HCT116 (cell line): ENCODE measurements around the gene LY6G6F. TPM values are rescaled to one million over a fixed set of nuclear protein-coding genes. Genes with fewer than 3 reads are reported as not detected.

Experiments used
- ATAC-seq: fragments of 200-7000 bp; cut with Tn5 transposase; 2 replicates; pipeline ENCODE4 v1.9.1; 2020; ENCODE audit warnings: mild to moderate bottlenecking, moderate library complexity
- BruUV-seq: library from RNA; stranded (reverse); fragments of 400-500 nt; replicated peaks from 2 replicates; lab custom pipeline; 2021; lab: Mats Ljungman, UMichigan
- CTCF ChIA-PET: fragments of 300-600 bp; sonication (Branson Sonifier 250); formaldehyde crosslinking; loops from one replicate; lab custom pipeline; 2021; ENCODE audit warnings: antibody characterized with exemption; lab: Charles Lee
- POLR2A ChIA-PET: fragments of 300-600, 350-600 bp; sonication (Branson Sonifier 250); formaldehyde crosslinking; loops from one replicate; lab custom pipeline; 2021; ENCODE audit warnings: antibody characterized with exemption; lab: Charles Lee
- RAD21 ChIA-PET, 2 experiments: fragments of 300-600 bp; sonication (Branson Sonifier 250); formaldehyde crosslinking; loops; one replicate each; lab custom pipeline; 2023; ENCODE audit warnings: low total read pairs in 2 of 2; ENCODE audit not compliant: uncharacterized antibody in 2 of 2, unreplicated experiment in 2 of 2, low non-redundant PET in 1 of 2; lab: Charles Lee
- DNase-seq: peaks from one replicate; pipeline ENCODE4 v3.0.0-alpha.2; 2010; ENCODE audit warnings: low read depth, low spot score
- H2AFZ ChIP-seq: fragments of 200-600 bp; shearing (Covaris generic), sonication (generic); 2 replicates; pipeline ENCODE4 v1.6.1; 2017; ENCODE audit warnings: low read depth, mixed run types, mixed read lengths, antibody characterized with exemption, low read length; ENCODE audit not compliant: poor library complexity, severe bottlenecking
- H3K27ac ChIP-seq: 2 replicates; pipeline ENCODE4 v1.5.1; 2012; ENCODE audit warnings: low read depth, low read length
- H3K27me3 ChIP-seq: fragments of 200-600 bp; sonication (generic); 2 replicates; pipeline ENCODE4 v1.6.1; 2016; ENCODE audit warnings: mixed run types, low read length, mixed read lengths; ENCODE audit not compliant: insufficient read depth
- H3K36me3 ChIP-seq, 2 experiments: fragments of 200-500 bp in 1 of 2; fragments of 200-600 bp in 1 of 2; sonication (Bioruptor generic) in 1 of 2; sonication (generic) in 1 of 2; 2 replicates each; pipeline versions ENCODE4 v1.5.1 to v1.6.1; 2014 to 2016; ENCODE audit warnings: low read length in 2 of 2, inconsistent platforms in 1 of 2, mixed read lengths in 1 of 2, mixed run types in 1 of 2; ENCODE audit not compliant: insufficient read depth in 2 of 2, control insufficient read depth in 1 of 2
- H3K4me1 ChIP-seq, 2 experiments: fragments of 200-600 bp in 1 of 2; sonication (generic) in 1 of 2; 2 replicates each; pipeline versions ENCODE4 v1.5.1 to v1.6.1; 2012 to 2017; ENCODE audit warnings: low read length in 2 of 2, inconsistent platforms in 1 of 2, mild to moderate bottlenecking in 1 of 2, mixed read lengths in 1 of 2, mixed run types in 1 of 2, moderate library complexity in 1 of 2; ENCODE audit not compliant: insufficient read depth in 2 of 2, control insufficient read depth in 1 of 2
- H3K4me2 ChIP-seq: fragments of 200-600 bp; sonication (generic); 2 replicates; pipeline ENCODE4 v1.6.1; 2017; ENCODE audit warnings: mixed run types, low read length, mixed read lengths
- H3K4me3 ChIP-seq, 2 experiments: fragments of 200-600 bp in 1 of 2; sonication (generic) in 1 of 2; replicated peaks in 1 of 2; 2 replicates each; pipeline ENCODE4 v1.5.1; 2011 to 2016; ENCODE audit warnings: low read length in 2 of 2, control low read depth in 1 of 2, low read depth in 1 of 2, mild to moderate bottlenecking in 1 of 2, mixed read lengths in 1 of 2, mixed run types in 1 of 2
- H3K79me2 ChIP-seq: fragments of 200-600 bp; sonication (generic); 2 replicates; pipeline ENCODE4 v1.6.1; 2017; ENCODE audit warnings: mild to moderate bottlenecking, mixed run types, low read length, moderate library complexity, mixed read lengths; ENCODE audit not compliant: insufficient read depth
- H3K9ac ChIP-seq: fragments of 200-600 bp; sonication (generic); 2 replicates; pipeline ENCODE4 v1.6.1; 2016; ENCODE audit warnings: low read length, mixed read lengths
- H3K9me2 ChIP-seq: fragments of 200-600 bp; sonication (generic), shearing (Covaris generic); 2 replicates; pipeline ENCODE4 v1.6.1; 2017; ENCODE audit warnings: mixed run types, mild to moderate bottlenecking, moderate library complexity; ENCODE audit not compliant: insufficient read depth
- H3K9me3 ChIP-seq, 2 experiments: fragments of 200-500 bp in 1 of 2; fragments of 200-600 bp in 1 of 2; sonication (Bioruptor generic) in 1 of 2; sonication (generic) in 1 of 2; 2 replicates each; pipeline ENCODE4 v1.6.1; 2014 to 2017; ENCODE audit warnings: low read length in 2 of 2, mixed read lengths in 2 of 2, inconsistent platforms in 1 of 2, low read depth in 1 of 2, mild to moderate bottlenecking in 1 of 2, mixed run types in 1 of 2, moderate library complexity in 1 of 2; ENCODE audit not compliant: control insufficient read depth in 1 of 2, insufficient read depth in 1 of 2
- H4K20me1 ChIP-seq: fragments of 200-600 bp; sonication (generic), shearing (Covaris generic); 2 replicates; pipeline ENCODE4 v1.6.1; 2017; ENCODE audit warnings: mixed run types, mild to moderate bottlenecking, moderate library complexity; ENCODE audit not compliant: insufficient read depth
- ATF3 ChIP-seq: IDR thresholded peaks from 2 replicates; pipeline ENCODE4 v1.6.1; 2012
- CEBPB ChIP-seq: IDR thresholded peaks from 2 replicates; pipeline ENCODE4 v1.6.1; 2012; ENCODE audit warnings: low read depth
- CTCF ChIP-seq, 3 experiments: fragments of 200-600 bp in 1 of 3; sonication (generic) in 1 of 3; IDR thresholded peaks in 2 of 3; conservative IDR thresholded peaks in 1 of 3; 2 replicates each; pipeline ENCODE4 v1.5.1; 2012 to 2017; ENCODE audit warnings: low read depth in 2 of 3, low read length in 2 of 3, antibody characterized with exemption in 1 of 3, borderline replicate concordance in 1 of 3, control low read depth in 1 of 3, mild to moderate bottlenecking in 1 of 3, mixed read lengths in 1 of 3, mixed run types in 1 of 3, moderate library complexity in 1 of 3; ENCODE audit not compliant: insufficient read depth in 1 of 3
- EGR1 ChIP-seq: IDR thresholded peaks from 2 replicates; pipeline ENCODE4 v1.6.1; 2012; ENCODE audit warnings: low read depth
- EZH2 ChIP-seq: fragments of 200-600 bp; sonication (generic); IDR thresholded peaks from 2 replicates; pipeline ENCODE4 v1.6.1; 2017; ENCODE audit warnings: antibody characterized with exemption, mixed run types
- EZH2phosphoT487 ChIP-seq: fragments of 200-600 bp; IDR thresholded peaks from 2 replicates; pipeline ENCODE4 v1.6.1; 2018; ENCODE audit warnings: antibody characterized with exemption, borderline replicate concordance
- FOSL1 ChIP-seq: IDR thresholded peaks from 2 replicates; pipeline ENCODE4 v1.6.1; 2012; ENCODE audit warnings: low read depth
- JUND ChIP-seq: IDR thresholded peaks from 2 replicates; pipeline ENCODE4 v1.6.1; 2012
- POLR2A ChIP-seq: IDR thresholded peaks from 2 replicates; pipeline ENCODE4 v1.7.0; 2011; ENCODE audit warnings: borderline replicate concordance; ENCODE audit not compliant: insufficient read depth, insufficient read length; ENCODE audit errors: extremely low read depth
- RAD21 ChIP-seq: IDR thresholded peaks from 2 replicates; pipeline ENCODE4 v1.6.1; 2012; ENCODE audit warnings: low read depth, mild to moderate bottlenecking
- REST ChIP-seq: IDR thresholded peaks from 2 replicates; pipeline ENCODE4 v1.6.1; 2012; ENCODE audit warnings: low read depth
- SIN3A ChIP-seq: IDR thresholded peaks from 2 replicates; pipeline ENCODE4 v1.6.1; 2012; ENCODE audit warnings: low read depth
- SP1 ChIP-seq: IDR thresholded peaks from 2 replicates; pipeline ENCODE4 v1.6.1; 2012; ENCODE audit warnings: low read depth
- SRF ChIP-seq: IDR thresholded peaks from 2 replicates; pipeline ENCODE4 v1.6.1; 2012; ENCODE audit warnings: low read depth
- TCF7L2 ChIP-seq: IDR thresholded peaks from 2 replicates; pipeline ENCODE4 v1.7.0; 2011; ENCODE audit warnings: borderline replicate concordance, inconsistent platforms; ENCODE audit not compliant: insufficient read depth, insufficient read length; ENCODE audit errors: extremely low read depth
- YY1 ChIP-seq: IDR thresholded peaks from 2 replicates; pipeline ENCODE4 v1.6.1; 2011; ENCODE audit warnings: low read length, low read depth, moderate library complexity, mild to moderate bottlenecking; ENCODE audit not compliant: insufficient replicate concordance; ENCODE audit errors: extremely low read depth
- ZBTB33 ChIP-seq: IDR thresholded peaks from 2 replicates; pipeline ENCODE4 v1.6.1; 2011; ENCODE audit warnings: mild to moderate bottlenecking, low read length, moderate library complexity; ENCODE audit not compliant: insufficient replicate concordance; ENCODE audit errors: extremely low read depth
- ZFX ChIP-seq: fragments of 450-650 bp; IDR thresholded peaks from 2 replicates; pipeline ENCODE4 v1.6.1; 2017
- intact Hi-C: fragments of 100-400 bp; cut with micrococcal nuclease; formaldehyde crosslinking; loops from 2 replicates; pipeline ENCODE4 v1.10.0; 2022
- total RNA-seq: library from RNA; stranded (reverse); gene quantifications from one replicate; pipeline ENCODE4 v1.2.1, GENCODE V29; 2021; ENCODE audit not compliant: unreplicated experiment

The LY6G6F gene
- total RNA-seq, 1 experiment from 2014 or later, result not detected

- TF ChIP-seq SP1 (no peak), SRF (no peak), EGR1 (no peak), SIN3A (no peak), TCF7L2 (no peak), CEBPB (no peak)
These were observed 15.6 kb upstream of the LY6G6F start (continued) for GRCh38 chr6:31691078-31691463.

- intact Hi-C loops, result no loop called here
These were observed 15.0 kb upstream of the LY6G6F start for GRCh38 chr6:31691564-31692108.

More at GRCh38 chr6:31691564-31692108, 15.0 kb upstream of the LY6G6F start:
- no peak overlapping the region for H3K9ac ChIP-seq
- CTCF ChIA-PET, result no interaction called here
- H3K4me3 ChIP-seq, result no peak overlapping the region
- RAD21 ChIA-PET, result no interaction called here
- H3K9me2 ChIP-seq, result no peaks in the 10 kb centered on the region
- H3K4me2 ChIP-seq, result no peak overlapping the region
- H3K27ac ChIP-seq, result no peak overlapping the region
- POLR2A ChIA-PET, result interaction anchor here (0.5 to 1.4 kb wide), 2 partner anchors 136 to 144 kb away, joined by 3 to 5 read pairs; partner anchors contain the start of genes HSPA1B and NFKBIL1
- no peaks in the 10 kb centered on the region for H4K20me1 ChIP-seq
- no peaks in the 10 kb centered on the region for H3K79me2 ChIP-seq
- no peak overlapping the region for H2AFZ ChIP-seq
- no peaks in the 10 kb centered on the region for H3K9me3 ChIP-seq
- TF ChIP-seq FOSL1, result no peak
- TF ChIP-seq SIN3A, result no peak
- TF ChIP-seq CTCF (IDR thresholded peaks at IDR 0.05 in 2 of 3, conservative IDR thresholded peaks at IDR 0.05 in 1 of 3; ENCODE audit: borderline replicate concordance in 1 of 3, insufficient read depth in 1 of 3, low read depth in 2 of 3, low read length in 2 of 3), result no peak
- no peak for TF ChIP-seq JUND
- no peak for TF ChIP-seq ZFX
- TF ChIP-seq ZBTB33, result no peak
- TF ChIP-seq SRF, result no peak
- TF ChIP-seq YY1, result no peak
- no peak for TF ChIP-seq EZH2
- TF ChIP-seq CEBPB, result no peak
- no peak for TF ChIP-seq ATF3
- no peak for TF ChIP-seq POLR2A
- TF ChIP-seq EZH2phosphoT487, result no peak
- TF ChIP-seq REST, result no peak
- TF ChIP-seq RAD21, result no peak
- TF ChIP-seq, all 23 proteins: peak for 0
- no peaks in the 10 kb centered on the region for H3K27me3 ChIP-seq
- no TSS peak for BruUV-seq
- peaks cover 19 to 25% of the 10 kb centered on the region in 2 experiments; a peak in 3 of 4 replicates for H3K36me3 ChIP-seq
- H3K4me1 ChIP-seq, result peaks cover 11 to 16% of the 10 kb centered on the region in 2 experiments
- no peak for DNase-seq
- ATAC-seq, result no peak
